GM12878 (cell line): Measurements from ENCODE around the gene TUBB4B. TPM values are rescaled to one million over a fixed set of nuclear protein-coding genes. Genes with fewer than 3 reads are reported as not detected.

Experiments
- ATAC-seq: fragments of 200-7000 bp; cut with Tn5 transposase; 3 replicates; pipeline ENCODE4 v1.9.1; 2020; ENCODE audit warnings: mild to moderate bottlenecking, moderate library complexity
- BruUV-seq: library from RNA; stranded (reverse); fragments of 400-500 nt; replicated peaks from 2 replicates; lab custom pipeline; 2021; lab: Mats Ljungman, UMichigan
- CTCF ChIA-PET: fragments of 300-600 bp; sonication (Branson Sonifier 250); formaldehyde crosslinking; extraction: SDS; loops from one replicate; lab custom pipeline; 2021; ENCODE audit warnings: inconsistent platforms; lab: Yijun Ruan, JAX
- POLR2A ChIA-PET: fragments of 350-600 bp; formaldehyde crosslinking; extraction: SDS; loops from one replicate; lab custom pipeline; 2021; ENCODE audit warnings: inconsistent platforms; lab: Charles Lee
- RAD21 ChIA-PET: fragments of 300-600 bp; sonication (Branson Sonifier 250); formaldehyde crosslinking; loops from one replicate; lab custom pipeline; 2023; ENCODE audit warnings: antibody characterized with exemption; ENCODE audit not compliant: unreplicated experiment; lab: Charles Lee
- SMC1A ChIA-PET: fragments of 300-600 bp; sonication (Branson Sonifier 250); formaldehyde crosslinking; loops from one replicate; lab custom pipeline; 2023; ENCODE audit not compliant: unreplicated experiment, uncharacterized antibody; lab: Charles Lee
- DNase-seq: peaks from one replicate; pipeline ENCODE4 v3.0.0-alpha.2; 2011; ENCODE audit warnings: low read depth, low spot score
- FAIRE-seq: peaks from 3 replicates; lab custom pipeline; 2011; peaks lifted over from hg19 to GRCh38; lab: Jason Lieb, UNC
- H2AFZ ChIP-seq: 2 replicates; pipeline ENCODE4 v1.6.0; 2011; ENCODE audit warnings: low read depth, low read length, control low read depth; ENCODE audit not compliant: control insufficient read depth
- H3K27ac ChIP-seq: 2 replicates; pipeline ENCODE4 v1.5.1; 2011; ENCODE audit warnings: control low read depth; ENCODE audit not compliant: control insufficient read depth, insufficient read depth
- H3K27me3 ChIP-seq, 2 experiments: replicated peaks in 1 of 2; 2 replicates each; pipeline versions ENCODE4 v1.6.0 to v1.6.1; 2011; ENCODE audit warnings: low read length in 1 of 2; ENCODE audit not compliant: control insufficient read depth in 2 of 2, insufficient read depth in 2 of 2
- H3K36me3 ChIP-seq, 2 experiments: 2 replicates each; pipeline ENCODE4 v1.5.1; 2011; ENCODE audit warnings: low read length in 1 of 2; ENCODE audit not compliant: control insufficient read depth in 2 of 2, insufficient read depth in 2 of 2
- H3K4me1 ChIP-seq: 2 replicates; pipeline ENCODE4 v1.6.1; 2011; ENCODE audit warnings: mild to moderate bottlenecking, low read length, moderate library complexity, mixed read lengths; ENCODE audit not compliant: control insufficient read depth, insufficient read depth
- H3K4me2 ChIP-seq: 2 replicates; pipeline ENCODE4 v1.6.0; 2011; ENCODE audit warnings: control low read depth; ENCODE audit not compliant: control insufficient read depth, insufficient read depth
- H3K4me3 ChIP-seq: fragments of 200-600 bp; sonication (generic); 2 replicates; pipeline ENCODE4 v1.5.1; 2016
- H3K79me2 ChIP-seq: 2 replicates; pipeline ENCODE4 v1.6.0; 2011; ENCODE audit warnings: low read length; ENCODE audit not compliant: control insufficient read depth, insufficient read depth
- H3K9ac ChIP-seq: 2 replicates; pipeline ENCODE4 v1.8.0; 2011; ENCODE audit warnings: low read length, control low read depth, mixed read lengths; ENCODE audit not compliant: control insufficient read depth, insufficient read depth
- H3K9me3 ChIP-seq: replicated peaks from 3 replicates; pipeline ENCODE4 v1.5.1; 2011; ENCODE audit warnings: mild to moderate bottlenecking, low read length; ENCODE audit not compliant: control insufficient read depth, insufficient read depth
- H4K20me1 ChIP-seq: 2 replicates; pipeline ENCODE4 v1.6.0; 2011; ENCODE audit not compliant: control insufficient read depth, insufficient read depth
- ELK1 ChIP-seq: IDR thresholded peaks from 2 replicates; pipeline ENCODE4 v1.6.1; 2012; ENCODE audit warnings: low read depth, low read length, improper control_type of control experiment
- EP300 ChIP-seq, 2 experiments: fragments of 150-350 bp in 1 of 2; IDR thresholded peaks; 2 replicates each; pipeline ENCODE4 v1.6.1; 2011 to 2012; ENCODE audit warnings: low read depth in 2 of 2, low read length in 2 of 2, borderline replicate concordance in 1 of 2, improper control_type of control experiment in 1 of 2, inconsistent platforms in 1 of 2; ENCODE audit not compliant: control insufficient read depth in 1 of 2
- HCFC1 ChIP-seq: fragments of 150-350 bp; IDR thresholded peaks from 2 replicates; pipeline ENCODE4 v1.6.1; 2014; ENCODE audit warnings: low read length
- MEF2B ChIP-seq: fragments of 450-650 bp; IDR thresholded peaks from 2 replicates; pipeline ENCODE4 v1.6.1; 2018; ENCODE audit warnings: mild to moderate bottlenecking, moderate library complexity; ENCODE audit not compliant: partially characterized antibody, poor library complexity, severe bottlenecking
- MYC ChIP-seq: IDR thresholded peaks from 2 replicates; pipeline ENCODE4 v1.6.1; 2011; ENCODE audit warnings: mild to moderate bottlenecking, low read length, moderate library complexity, inconsistent platforms; ENCODE audit not compliant: insufficient read depth, insufficient replicate concordance, insufficient read length, severe bottlenecking
- NBN ChIP-seq: fragments of 450-650 bp; IDR thresholded peaks from 2 replicates; pipeline ENCODE4 v1.6.1; 2016
- PML ChIP-seq: IDR thresholded peaks from 2 replicates; pipeline ENCODE4 v1.6.1; 2012; ENCODE audit warnings: low read length, inconsistent platforms
- SIX5 ChIP-seq: IDR thresholded peaks from 2 replicates; pipeline ENCODE4 v1.6.1; 2011; ENCODE audit warnings: mild to moderate bottlenecking, low read depth, low read length, moderate library complexity; ENCODE audit not compliant: severe bottlenecking
- WRNIP1 ChIP-seq: IDR thresholded peaks from 2 replicates; pipeline ENCODE4 v1.6.1; 2011; ENCODE audit warnings: low read depth, low read length, improper control_type of control experiment, borderline replicate concordance
- ZNF274 ChIP-seq: IDR thresholded peaks from one replicate; pipeline ENCODE4 v1.8.0; 2011; ENCODE audit not compliant: insufficient read length, insufficient read depth
- WGBS: methylation state at CpG from one replicate; pipeline ENCODE4 v1.1.6; 2016; ENCODE audit warnings: low lambda C conversion rate; ENCODE audit not compliant: insufficient replicate concordance, insufficient coverage; ENCODE audit errors: missing lambda C conversion rate; 5-methylcytosine and 5-hydroxymethylcytosine counted together
- in situ Hi-C: fragments of 300-500 bp; cut with MboI; formaldehyde crosslinking; loops from 9 replicates; pipeline ENCODE4 v1.14.3; 2018; ENCODE audit warnings: mixed read lengths
- intact Hi-C: fragments of 100-400 bp; cut with micrococcal nuclease; formaldehyde crosslinking; loops from one replicate; pipeline ENCODE4 v1.14.2; 2022; ENCODE audit not compliant: unreplicated experiment
- polyA plus RNA-seq, 11 experiments: library from polyadenylated mRNA; depleted of rRNA in 4 of 11; unstranded in 6 of 11; stranded (reverse) in 5 of 11; fragments of >200 nt; fragmentation: Nextera tagmentation in 4 of 11; fragmentation: Illumina TruSeq in 1 of 11; extraction: Ambion mirVana in 4 of 11; extraction: Trizol in 1 of 11; gene quantifications; 1 replicate in 1 of 11; 2 replicates in 10 of 11; pipeline versions ENCODE4 v1.2.1 to v1.2.3, GENCODE V29; 2011 to 2016; ENCODE audit warnings: inconsistent platforms in 2 of 11, missing spikeins in 2 of 11, low read depth in 1 of 11
- total RNA-seq, 4 experiments: library from RNA; depleted of rRNA in 3 of 4; stranded (reverse); fragments of >200 nt in 3 of 4; fragmentation: Illumina TruSeq in 1 of 4; extraction: Trizol in 1 of 4; gene quantifications; 2 replicates each; pipeline versions ENCODE4 v1.2.1 to v1.2.3, GENCODE V29; 2013 to 2021
- TF ChIP-seq, protein P1 (sequence below): fragments of 150-350 bp; IDR thresholded peaks from 2 replicates; pipeline ENCODE4 v1.6.1; 2016; ENCODE audit warnings: low read depth, low read length
- TF ChIP-seq, protein P2 (sequence below): fragments of 450-650 bp; IDR thresholded peaks from 2 replicates; pipeline ENCODE4 v1.6.1; 2016; ENCODE audit warnings: mild to moderate bottlenecking

Gene TUBB4B
- total and polyA plus RNA-seq, 10 of the 15 experiments (the other 5 are each of a cell fraction or from before 2014, with no cell fraction given): 23.0 to 532 (median 254) TPM

- peak; percentile 87 for ATAC-seq
- ChIA-PET POLR2A (interaction anchor here (0.6 to 5.5 kb wide), 28 partner anchors 11 to 447 kb away, joined by 3 to 68 read pairs (median 6); partner anchors contain the start of genes ANAPC2, EXD3, LCN12 and LRRC26), CTCF (interaction anchor here (0.7 to 6.4 kb wide), 17 partner anchors 12 to 437 kb away, joined by 3 to 52 read pairs (median 6); partner anchors contain the start of genes ANAPC2, MAN1B1, NDOR1 and SAPCD2), SMC1A (interaction anchor here (0.8 to 3.3 kb wide), 10 partner anchors 13 to 108 kb away, joined by 3 to 18 read pairs (median 4); partner anchors contain the start of genes TPRN and TUBB4B), RAD21 (interaction anchor here (0.5 to 3.5 kb wide), 21 partner anchors 11 to 352 kb away, joined by 3 to 34 read pairs (median 6); partner anchors contain the start of genes ANAPC2, NDOR1, NPDC1 and SSNA1)
- in situ Hi-C loops (no loop called here), intact Hi-C loops (loop anchor here (2.0 to 10.0 kb wide), 3 partner anchors 23 to 179 kb away; partner anchors contain the start of genes ANAPC2, NPDC1, SSNA1 and TPRN)
- H3K79me2 ChIP-seq: no peaks in the 10 kb centered on the region
- DNase-seq: peak; percentile 93
- WGBS: 1% methylated on average over 56 of the region's 63 CpGs
- peak overlapping the region; percentile 79 for H3K9ac ChIP-seq
- no peaks in the 10 kb centered on the region for H3K9me3 ChIP-seq
- H3K4me1 ChIP-seq: peaks cover 16% of the 10 kb centered on the region
- peak overlapping the region; percentile 98 for H3K4me2 ChIP-seq
- peak overlapping the region; percentile 73 for H3K27ac ChIP-seq
- peak overlapping the region; percentile 85 for H2AFZ ChIP-seq
- peak; percentile 99 for FAIRE-seq
- H3K4me3 ChIP-seq: peak overlapping the region; percentile 93
- no peaks in the 10 kb centered on the region for H3K27me3 ChIP-seq
- H3K36me3 ChIP-seq: peaks cover 0 to 2% of the 10 kb centered on the region in 2 experiments; a peak in 1 of 4 replicates
- no TSS peak for BruUV-seq
- no peaks in the 10 kb centered on the region for H4K20me1 ChIP-seq
- no peak for TF ChIP-seq WRNIP1
- no peak for TF ChIP-seq ZNF274
- peak; percentile 36 for TF ChIP-seq SIX5
- TF ChIP-seq MYC: no peak
- TF ChIP-seq, protein P1, sequence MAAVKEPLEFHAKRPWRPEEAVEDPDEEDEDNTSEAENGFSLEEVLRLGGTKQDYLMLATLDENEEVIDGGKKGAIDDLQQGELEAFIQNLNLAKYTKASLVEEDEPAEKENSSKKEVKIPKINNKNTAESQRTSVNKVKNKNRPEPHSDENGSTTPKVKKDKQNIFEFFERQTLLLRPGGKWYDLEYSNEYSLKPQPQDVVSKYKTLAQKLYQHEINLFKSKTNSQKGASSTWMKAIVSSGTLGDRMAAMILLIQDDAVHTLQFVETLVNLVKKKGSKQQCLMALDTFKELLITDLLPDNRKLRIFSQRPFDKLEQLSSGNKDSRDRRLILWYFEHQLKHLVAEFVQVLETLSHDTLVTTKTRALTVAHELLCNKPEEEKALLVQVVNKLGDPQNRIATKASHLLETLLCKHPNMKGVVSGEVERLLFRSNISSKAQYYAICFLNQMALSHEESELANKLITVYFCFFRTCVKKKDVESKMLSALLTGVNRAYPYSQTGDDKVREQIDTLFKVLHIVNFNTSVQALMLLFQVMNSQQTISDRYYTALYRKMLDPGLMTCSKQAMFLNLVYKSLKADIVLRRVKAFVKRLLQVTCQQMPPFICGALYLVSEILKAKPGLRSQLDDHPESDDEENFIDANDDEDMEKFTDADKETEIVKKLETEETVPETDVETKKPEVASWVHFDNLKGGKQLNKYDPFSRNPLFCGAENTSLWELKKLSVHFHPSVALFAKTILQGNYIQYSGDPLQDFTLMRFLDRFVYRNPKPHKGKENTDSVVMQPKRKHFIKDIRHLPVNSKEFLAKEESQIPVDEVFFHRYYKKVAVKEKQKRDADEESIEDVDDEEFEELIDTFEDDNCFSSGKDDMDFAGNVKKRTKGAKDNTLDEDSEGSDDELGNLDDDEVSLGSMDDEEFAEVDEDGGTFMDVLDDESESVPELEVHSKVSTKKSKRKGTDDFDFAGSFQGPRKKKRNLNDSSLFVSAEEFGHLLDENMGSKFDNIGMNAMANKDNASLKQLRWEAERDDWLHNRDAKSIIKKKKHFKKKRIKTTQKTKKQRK: no peak
- TF ChIP-seq HCFC1: peak; percentile 61; the same call in 1 of the 2 replicates
- no peak; the same call in 1 of the 2 replicates for TF ChIP-seq PML
- TF ChIP-seq MEF2B: peak; percentile 16
- no peak for TF ChIP-seq NBN
- TF ChIP-seq, protein P2, sequence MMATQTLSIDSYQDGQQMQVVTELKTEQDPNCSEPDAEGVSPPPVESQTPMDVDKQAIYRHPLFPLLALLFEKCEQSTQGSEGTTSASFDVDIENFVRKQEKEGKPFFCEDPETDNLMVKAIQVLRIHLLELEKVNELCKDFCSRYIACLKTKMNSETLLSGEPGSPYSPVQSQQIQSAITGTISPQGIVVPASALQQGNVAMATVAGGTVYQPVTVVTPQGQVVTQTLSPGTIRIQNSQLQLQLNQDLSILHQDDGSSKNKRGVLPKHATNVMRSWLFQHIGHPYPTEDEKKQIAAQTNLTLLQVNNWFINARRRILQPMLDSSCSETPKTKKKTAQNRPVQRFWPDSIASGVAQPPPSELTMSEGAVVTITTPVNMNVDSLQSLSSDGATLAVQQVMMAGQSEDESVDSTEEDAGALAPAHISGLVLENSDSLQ: peak; percentile 94
- peak; percentile 73 for TF ChIP-seq ELK1
- no peak for TF ChIP-seq EP300 (IDR thresholded peaks at IDR 0.05; ENCODE audit: borderline replicate concordance in 1 of 2, control insufficient read depth in 1 of 2, low read depth in 2 of 2, low read length in 2 of 2)
Observed at GRCh38 chr9:137223078-137223970, 17.8 kb upstream of the TUBB4B start.
